ENCODE data around the gene PNPLA6.

The PNPLA6 gene

DNA sequence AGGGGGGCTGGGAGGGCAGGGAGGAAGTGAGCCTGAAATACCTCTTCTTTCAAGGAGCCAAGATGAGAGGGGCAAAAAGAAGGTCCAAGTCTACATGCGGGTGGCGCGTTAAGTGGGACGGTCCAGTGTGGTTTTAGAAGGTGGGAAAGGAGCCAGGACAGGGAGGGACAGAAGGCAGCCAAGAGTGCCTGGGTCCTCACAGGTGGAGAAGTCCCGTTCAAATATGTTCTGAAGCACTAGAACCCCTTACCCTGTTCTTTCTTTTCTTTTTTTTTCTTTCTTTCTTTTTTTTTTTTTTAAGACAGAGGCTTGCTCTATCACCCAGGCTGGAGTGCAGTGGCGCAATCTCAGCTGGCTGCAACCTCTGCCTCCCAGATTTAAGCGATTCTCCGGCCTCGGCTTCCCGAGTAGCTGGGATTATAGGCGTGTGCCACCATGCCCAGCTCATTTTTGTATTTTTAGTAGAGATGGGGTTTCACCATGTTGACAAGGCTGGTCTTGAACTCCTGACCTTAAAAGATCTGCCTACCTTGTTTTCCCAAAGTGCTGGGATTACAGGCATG is 67.5 kb downstream of the PNPLA6 start:
- DNase-seq (ENCODE audit: low spot score), result no peak

DNA sequence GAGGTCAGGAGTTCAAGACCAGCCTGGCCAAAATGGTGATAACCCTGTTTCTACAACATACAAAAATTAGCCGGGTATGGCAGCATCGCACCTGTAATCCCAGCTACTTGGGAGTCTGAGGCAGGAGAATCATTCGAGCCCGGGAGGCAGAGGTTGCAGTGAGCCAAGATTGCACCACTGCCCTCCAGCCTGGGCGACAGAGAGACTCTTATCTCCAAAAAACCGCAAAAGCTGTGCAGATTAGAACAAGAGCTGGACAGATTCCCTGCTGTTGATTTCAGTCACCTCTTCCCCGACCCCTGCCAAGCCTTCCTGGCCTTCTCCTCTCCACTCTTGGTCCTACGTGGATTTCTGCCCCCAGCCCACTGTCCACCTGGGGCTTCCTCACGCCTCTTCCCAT is 68.4 kb downstream of the PNPLA6 start:
- no peak for DNase-seq (ENCODE audit: low spot score)

DNA sequence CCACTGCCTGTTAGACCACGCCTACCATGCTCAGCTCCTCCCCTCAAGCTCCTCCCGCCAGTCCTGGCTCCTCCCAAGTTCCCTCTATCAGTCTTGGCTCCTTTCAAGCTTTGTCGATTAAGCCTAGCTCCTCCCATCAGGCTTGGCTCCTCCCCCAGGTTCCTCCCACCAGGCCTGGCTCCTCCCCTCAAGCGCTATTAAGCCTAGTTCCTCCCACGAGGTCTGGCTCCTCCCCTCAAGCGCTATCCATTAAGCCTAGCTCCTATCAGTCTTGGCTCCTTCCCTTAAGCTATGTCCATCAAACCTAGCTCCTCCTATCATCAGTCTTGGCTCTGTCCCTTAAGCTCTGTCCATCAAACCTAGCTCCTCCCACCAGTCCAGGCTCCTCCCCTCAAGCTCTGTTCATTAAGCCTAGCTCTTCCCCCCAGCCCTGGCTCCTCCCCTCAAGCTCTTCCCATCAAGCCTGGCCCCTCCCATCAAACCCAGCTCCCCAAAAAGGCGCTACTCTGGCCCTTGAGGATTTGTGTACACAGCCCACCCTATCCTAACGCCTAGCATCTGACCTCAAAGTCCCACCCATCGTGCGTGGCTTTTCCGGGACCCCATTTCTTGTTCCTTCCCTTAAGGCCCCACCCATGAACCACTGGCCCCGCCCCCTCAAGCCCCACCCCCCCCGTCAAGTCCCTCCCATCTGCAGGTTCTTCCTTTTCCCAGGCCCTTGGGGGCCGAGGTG is 70.1 kb downstream of the PNPLA6 start:
- no peak for DNase-seq (ENCODE audit: low spot score)

DNA sequence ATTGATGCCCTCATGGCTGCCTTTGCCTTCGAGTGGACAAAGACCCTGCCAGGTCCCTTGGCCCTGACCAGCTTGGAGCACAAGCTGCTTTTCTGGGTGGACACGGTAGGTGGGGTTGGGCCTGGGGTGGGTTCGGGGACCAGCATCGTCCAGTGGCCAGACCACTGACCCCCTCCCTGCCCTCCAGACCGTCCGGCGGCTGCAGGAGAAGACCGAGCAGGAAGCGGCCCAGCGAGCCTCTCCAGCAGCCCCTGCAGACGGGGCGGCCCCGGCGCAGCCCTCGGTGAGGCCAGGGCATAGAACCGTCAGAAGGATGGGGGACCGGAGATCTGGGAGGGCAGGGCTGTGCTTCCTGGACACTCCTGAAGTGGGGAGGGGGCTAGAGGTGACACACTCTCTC is 70.8 kb downstream of the PNPLA6 start:
- DNase-seq (ENCODE audit: low spot score), result no peak

DNA sequence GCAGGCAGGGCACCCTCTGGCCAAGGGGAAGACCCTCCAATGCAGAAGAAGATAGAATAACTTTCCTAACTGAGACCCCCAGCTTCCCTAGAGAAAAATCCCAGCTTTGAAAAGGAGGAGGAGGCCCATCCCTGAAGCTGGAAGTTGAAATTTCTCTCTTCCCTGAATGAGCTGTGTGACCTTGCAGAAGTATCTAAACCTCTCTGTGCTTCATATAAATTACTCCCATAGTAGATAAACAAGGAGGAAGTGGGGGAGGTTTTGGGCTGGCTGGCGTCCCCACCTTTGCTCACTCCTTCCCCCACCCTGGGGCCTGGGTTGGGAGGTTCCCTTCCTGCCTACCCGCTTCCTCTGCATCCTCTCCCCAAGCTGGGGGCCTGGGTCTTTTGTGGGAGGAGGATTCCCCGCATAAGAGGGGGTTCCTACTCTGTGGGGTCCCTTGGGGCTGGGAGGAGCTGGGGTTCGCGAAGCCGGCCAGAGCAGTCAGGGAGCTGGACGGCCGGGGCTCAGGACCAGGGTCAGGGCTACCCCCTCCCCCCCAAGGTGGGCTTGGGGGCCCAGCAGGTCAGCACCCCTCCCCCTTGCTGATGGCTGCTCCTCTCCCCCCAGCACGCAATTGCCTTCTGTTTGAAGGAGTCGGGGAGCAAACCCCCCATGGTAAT is 71.8 kb downstream of the PNPLA6 start:
- no peak for DNase-seq (ENCODE audit: low spot score)

DNA sequence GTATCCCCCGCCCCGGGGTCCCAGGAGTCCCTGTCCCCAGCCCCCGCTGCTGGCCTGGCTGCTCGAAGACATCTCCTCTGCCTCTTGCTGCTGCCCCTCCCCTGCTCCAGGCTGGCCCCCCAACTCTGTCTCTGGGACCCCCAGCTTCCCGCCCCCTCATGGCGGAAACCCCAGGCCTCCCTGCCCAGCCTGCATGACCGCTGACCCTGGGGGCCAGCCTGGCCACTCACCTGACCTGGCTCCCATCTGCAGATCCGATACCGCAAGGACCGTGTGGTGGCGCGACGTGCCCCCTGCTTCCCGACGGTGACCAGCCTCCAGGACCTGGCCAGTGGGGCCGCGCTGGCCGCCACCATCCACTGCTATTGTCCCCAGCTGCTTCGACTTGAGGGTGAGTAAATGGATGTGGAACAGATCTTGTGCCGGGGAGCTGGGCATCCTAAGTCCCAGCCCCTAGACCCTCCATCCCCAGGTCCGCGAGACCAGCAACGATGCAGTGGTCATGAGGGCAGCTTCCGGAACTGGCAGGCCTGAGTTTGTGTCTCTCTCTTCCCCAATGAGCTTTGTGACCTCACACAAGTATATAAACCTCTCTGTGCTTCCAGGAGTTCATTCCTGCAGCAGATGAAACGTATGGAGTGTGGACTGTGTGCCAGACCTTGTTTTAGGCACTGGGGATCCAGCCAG is 72.5 kb downstream of the PNPLA6 start:
- DNase-seq (ENCODE audit: low spot score), result no peak

DNA sequence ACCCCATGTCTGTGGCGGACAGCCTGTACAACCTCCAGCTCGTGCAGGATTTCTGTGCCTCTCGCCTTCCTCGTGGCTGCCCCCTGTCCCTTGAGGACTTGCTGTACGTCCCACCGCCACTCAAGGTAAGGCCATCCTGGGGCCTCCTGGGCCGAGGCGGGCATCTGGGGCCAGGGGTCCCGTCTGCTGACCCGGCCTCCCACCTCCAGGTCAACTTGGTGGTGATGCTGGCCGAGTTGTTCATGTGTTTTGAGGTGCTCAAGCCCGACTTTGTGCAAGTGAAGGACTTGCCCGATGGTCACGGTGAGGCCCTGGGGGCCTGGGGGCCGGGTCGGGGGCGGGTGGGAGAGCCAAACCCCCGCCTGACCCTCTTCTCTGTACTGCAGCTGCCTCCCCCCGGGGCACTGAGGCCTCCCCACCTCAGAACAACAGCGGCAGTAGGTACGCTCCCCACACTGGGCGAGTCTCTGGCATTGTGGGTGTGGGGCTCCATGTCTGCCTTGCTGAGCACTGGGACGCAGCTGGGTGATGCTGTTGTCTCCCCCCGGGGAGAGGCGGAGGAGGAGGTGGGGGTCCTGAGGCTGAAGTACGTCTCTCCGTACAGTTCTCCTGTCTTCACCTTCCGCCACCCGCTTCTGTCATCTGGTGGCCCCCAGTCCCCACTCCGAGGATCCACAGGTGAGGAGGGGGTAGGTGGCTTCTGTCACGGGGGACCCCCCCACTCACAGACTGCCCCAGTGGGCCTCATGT is 75.1 kb downstream of the PNPLA6 start:
- no peak for DNase-seq (ENCODE audit: low spot score)
